IMR-90 (cell line): ENCODE data around the gene RASA1. TPM values are rescaled to one million over a fixed set of nuclear protein-coding genes. Genes with fewer than 3 reads are reported as not detected.

Experiments
- ATAC-seq: fragments of 200-7000 bp; cut with Tn5 transposase; 2 replicates; pipeline ENCODE4 v1.9.1; 2020; ENCODE audit warnings: low read depth, mild to moderate bottlenecking, moderate library complexity
- BruUV-seq: library from RNA; stranded (reverse); fragments of 400-500 nt; replicated peaks from 2 replicates; lab custom pipeline; 2021; lab: Mats Ljungman, UMichigan
- CTCF ChIA-PET: fragments of 300-600 bp; formaldehyde crosslinking; extraction: SDS; loops from one replicate; lab custom pipeline; 2021; ENCODE audit warnings: antibody characterized with exemption; lab: Yijun Ruan, JAX
- POLR2A ChIA-PET: fragments of 300-600 bp; sonication (Branson Sonifier 250); formaldehyde crosslinking; loops from one replicate; lab custom pipeline; 2022; ENCODE audit warnings: antibody characterized with exemption; ENCODE audit not compliant: unreplicated experiment; lab: Charles Lee
- DNase-seq: peaks from one replicate; pipeline ENCODE4 v3.0.0; 2013
- H2AFZ ChIP-seq: replicated peaks from 2 replicates; pipeline ENCODE3; 2013; ENCODE audit warnings: low read length, mild to moderate bottlenecking; ENCODE audit not compliant: poor library complexity
- H2AK5ac ChIP-seq: 2 replicates; pipeline ENCODE4 v1.6.1; 2013; ENCODE audit warnings: low read depth, low read length, inconsistent platforms
- H2AK9ac ChIP-seq: replicated peaks from 2 replicates; pipeline ENCODE3; 2013; ENCODE audit warnings: mild to moderate bottlenecking, low read depth, low read length, moderate library complexity; ENCODE audit not compliant: poor library complexity
- H2BK120ac ChIP-seq: 2 replicates; pipeline ENCODE4 v1.6.1; 2013; ENCODE audit warnings: low read depth, low read length, inconsistent platforms
- H2BK15ac ChIP-seq: 3 replicates; pipeline ENCODE4 v1.6.1; 2013; ENCODE audit warnings: low read depth, low read length, inconsistent platforms
- H2BK20ac ChIP-seq: 2 replicates; pipeline ENCODE4 v1.6.1; 2013; ENCODE audit warnings: low read depth, mild to moderate bottlenecking, inconsistent platforms, low read length, moderate library complexity
- H2BK5ac ChIP-seq: 2 replicates; pipeline ENCODE4 v1.6.1; 2013; ENCODE audit warnings: mild to moderate bottlenecking, low read depth, low read length, inconsistent platforms; ENCODE audit not compliant: poor library complexity, severe bottlenecking
- H3K14ac ChIP-seq: replicated peaks from 2 replicates; pipeline ENCODE4 v1.6.1; 2013; ENCODE audit warnings: low read depth, low read length, inconsistent platforms
- H3K18ac ChIP-seq: 2 replicates; pipeline ENCODE4 v1.6.1; 2013; ENCODE audit warnings: low read depth, low read length, control low read depth
- H3K23ac ChIP-seq: 2 replicates; pipeline ENCODE4 v1.6.1; 2013; ENCODE audit warnings: low read depth, low read length, inconsistent platforms
- H3K27ac ChIP-seq: 2 replicates; pipeline ENCODE4 v1.5.1; 2013; ENCODE audit warnings: mild to moderate bottlenecking, control low read depth, low read length; ENCODE audit not compliant: insufficient read depth
- H3K27me3 ChIP-seq: 2 replicates; pipeline ENCODE4 v1.6.1; 2013; ENCODE audit warnings: low read length; ENCODE audit not compliant: control insufficient read depth, insufficient read depth
- H3K36me3 ChIP-seq: 2 replicates; pipeline ENCODE4 v1.6.1; 2013; ENCODE audit warnings: low read length, mixed read lengths; ENCODE audit not compliant: control insufficient read depth, insufficient read depth
- H3K4ac ChIP-seq: 2 replicates; pipeline ENCODE4 v1.6.1; 2013; ENCODE audit warnings: low read depth, low read length, inconsistent platforms
- H3K4me1 ChIP-seq: 2 replicates; pipeline ENCODE4 v1.6.1; 2013; ENCODE audit warnings: low read length, mixed read lengths; ENCODE audit not compliant: control insufficient read depth, insufficient read depth
- H3K4me2 ChIP-seq: 2 replicates; pipeline ENCODE4 v1.6.1; 2013; ENCODE audit warnings: low read depth, mild to moderate bottlenecking, control low read depth, low read length, moderate library complexity
- H3K4me3 ChIP-seq: 2 replicates; pipeline ENCODE4 v1.5.1; 2013; ENCODE audit warnings: low read depth, mild to moderate bottlenecking, control low read depth, low read length, moderate library complexity; ENCODE audit not compliant: insufficient read depth
- H3K56ac ChIP-seq: 2 replicates; pipeline ENCODE4 v1.6.1; 2013; ENCODE audit warnings: low read length, inconsistent platforms; ENCODE audit not compliant: insufficient read depth; ENCODE audit errors: extremely low read depth
- H3K79me1 ChIP-seq, 2 experiments: 2 replicates each; pipeline ENCODE4 v1.6.1; 2013; ENCODE audit warnings: low read length in 2 of 2, inconsistent platforms in 1 of 2, low read depth in 1 of 2
- H3K9ac ChIP-seq: 2 replicates; pipeline ENCODE4 v1.6.1; 2013; ENCODE audit warnings: low read depth, low read length, control low read depth
- H3K9me1 ChIP-seq: 2 replicates; pipeline ENCODE4 v1.6.1; 2013; ENCODE audit warnings: low read length, inconsistent platforms; ENCODE audit not compliant: insufficient read depth
- H3K9me3 ChIP-seq: 2 replicates; pipeline ENCODE4 v1.6.1; 2013; ENCODE audit warnings: low read length; ENCODE audit not compliant: control insufficient read depth, insufficient read depth
- H4K20me1 ChIP-seq: 2 replicates; pipeline ENCODE4 v1.6.1; 2013; ENCODE audit warnings: low read length, inconsistent platforms; ENCODE audit not compliant: insufficient read depth
- H4K5ac ChIP-seq: 2 replicates; pipeline ENCODE4 v1.6.1; 2013; ENCODE audit warnings: mild to moderate bottlenecking, low read depth, low read length, control low read depth
- H4K8ac ChIP-seq, 2 experiments: 2 replicates each; pipeline ENCODE4 v1.6.1; 2013; ENCODE audit warnings: low read depth in 2 of 2, low read length in 2 of 2, control low read depth in 1 of 2, inconsistent platforms in 1 of 2
- H4K91ac ChIP-seq: 2 replicates; pipeline ENCODE4 v1.6.1; 2013; ENCODE audit warnings: low read depth, low read length, inconsistent platforms; ENCODE audit not compliant: insufficient read depth
- CEBPB ChIP-seq: IDR thresholded peaks from 2 replicates; pipeline ENCODE4 v1.6.1; 2012; ENCODE audit warnings: low read depth, low read length, improper control_type of control experiment
- MAFK ChIP-seq: IDR thresholded peaks from 2 replicates; pipeline ENCODE4 v1.6.1; 2012; ENCODE audit warnings: low read depth, low read length, improper control_type of control experiment
- NFE2L2 ChIP-seq: fragments of 150-350 bp; IDR thresholded peaks from 2 replicates; pipeline ENCODE4 v1.6.1; 2016; ENCODE audit warnings: low read depth, mild to moderate bottlenecking, low read length
- POLR2A ChIP-seq: IDR thresholded peaks from 2 replicates; pipeline ENCODE4 v1.6.1; 2012; ENCODE audit warnings: mild to moderate bottlenecking, low read depth, low read length
- SMC3 ChIP-seq: fragments of 150-350 bp; IDR thresholded peaks from 2 replicates; pipeline ENCODE4 v1.6.1; 2016; ENCODE audit warnings: low read depth, mild to moderate bottlenecking, antibody characterized with exemption, low read length, moderate library complexity
- USF2 ChIP-seq: fragments of 150-350 bp; IDR thresholded peaks from 2 replicates; pipeline ENCODE4 v1.6.1; 2017; ENCODE audit warnings: mild to moderate bottlenecking, antibody characterized with exemption, low read length, low read depth
- WGBS, 2 experiments: methylation state at CpG; one replicate each; pipeline versions ENCODE4 v1.1.5 to v1.1.7; 2013; ENCODE audit warnings: missing lambda C conversion rate in 2 of 2; ENCODE audit not compliant: insufficient read length in 1 of 2; ENCODE audit errors: extremely low coverage in 2 of 2; 5-methylcytosine and 5-hydroxymethylcytosine counted together
- dilution Hi-C: fragments of 300-500 bp; cut with HindIII; formaldehyde crosslinking; loops from one replicate; pipeline ENCODE4 v1.14.3; 2018; ENCODE audit warnings: low sequenced_read_pairs; ENCODE audit not compliant: unreplicated experiment
- in situ Hi-C: fragments of 300-500 bp; cut with MboI; formaldehyde crosslinking; loops from 3 replicates; pipeline ENCODE4 v1.14.3; 2019; ENCODE audit warnings: low sequenced_read_pairs, inconsistent platforms, mixed read lengths
- intact Hi-C: fragments of 100-400 bp; cut with micrococcal nuclease; formaldehyde crosslinking; loops from 2 replicates; pipeline ENCODE4 v1.10.0; 2022
- polyA plus RNA-seq, 3 experiments: library from polyadenylated mRNA; depleted of rRNA; stranded (reverse); fragments of >200 nt; gene quantifications; 2 replicates each; pipeline ENCODE4 v1.2.3, GENCODE V29; 2012; ENCODE audit warnings: low replicate concordance in 1 of 3
- total RNA-seq: library from RNA; depleted of rRNA; stranded (reverse); fragments of >200 nt; gene quantifications from 2 replicates; pipeline ENCODE4 v1.2.3, GENCODE V29; 2012
- TF ChIP-seq, protein P1 (sequence below): fragments of 150-350 bp; IDR thresholded peaks from 2 replicates; pipeline ENCODE4 v1.6.1; 2016; ENCODE audit warnings: low read depth, mild to moderate bottlenecking, low read length, moderate library complexity, borderline replicate concordance

Gene RASA1
- total and polyA plus RNA-seq, 2 of the 4 experiments (the other 2 are of a cell fraction) = 37.6 to 45.7 TPM

DNA sequence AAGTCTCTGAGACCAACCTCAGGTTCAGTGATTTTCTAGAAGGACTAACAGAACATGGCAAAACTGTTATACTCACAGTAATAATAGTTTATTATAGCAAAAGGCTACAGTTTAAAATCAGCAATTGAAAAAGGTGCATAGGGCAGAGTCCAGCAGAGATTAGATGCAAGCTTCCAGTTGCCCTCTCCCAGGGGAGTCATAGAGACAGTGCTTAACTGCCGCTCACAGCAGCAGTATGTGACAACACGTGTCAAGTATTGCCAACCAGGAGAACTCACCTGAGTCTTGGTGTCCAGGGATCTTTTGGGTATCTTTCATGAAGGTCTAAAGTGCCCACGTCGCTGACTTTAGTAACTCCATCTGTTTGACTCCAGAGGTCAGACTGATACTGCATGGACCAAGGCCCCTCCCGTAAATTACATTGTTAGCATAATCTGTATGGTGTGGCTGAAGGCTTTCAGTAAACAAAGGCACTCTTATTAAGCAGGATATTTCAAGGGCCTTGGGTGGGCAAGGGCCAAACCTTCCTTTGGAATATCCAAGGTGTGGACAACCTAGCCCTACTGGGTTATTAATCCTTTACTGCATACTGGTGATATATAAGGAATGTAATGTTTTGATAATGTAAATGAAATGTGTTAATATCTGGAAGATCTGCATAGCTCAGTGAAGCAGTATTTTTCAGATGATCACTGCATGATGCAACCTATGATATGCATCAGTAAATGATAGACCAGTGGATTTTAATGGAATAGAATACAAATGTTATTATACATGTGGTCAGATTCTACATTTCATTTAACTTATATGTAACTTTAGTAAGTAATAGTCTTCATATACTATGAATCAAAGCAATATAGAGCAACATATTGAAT lies 44.0 kb downstream of the RASA1 start:
- no peak overlapping the region for H2AK5ac ChIP-seq
- peak overlapping the region; percentile 9; the same call in 1 of the 2 replicates for H3K27ac ChIP-seq
- 100% methylated on average over 1 of the region's 5 CpGs; no CpG with 5 or more reads in 1 of the 2 experiments for WGBS, 2 experiments
- no peak overlapping the region for H2BK120ac ChIP-seq
- BruUV-seq = no TSS peak
- DNase-seq = peak; percentile 11
- peak; percentile 31 for ATAC-seq
- peaks cover 19 to 54% of the 10 kb centered on the region in 2 experiments for H3K79me1 ChIP-seq
- no peak overlapping the region for H4K91ac ChIP-seq
- H2BK20ac ChIP-seq = no peak overlapping the region
- peaks cover 7% of the 10 kb centered on the region for H3K9me1 ChIP-seq
- H3K4me2 ChIP-seq = no peak overlapping the region
- no peaks in the 10 kb centered on the region for H3K9me3 ChIP-seq
- in situ Hi-C loops (no loop called here), intact Hi-C loops (no loop called here), dilution Hi-C loops (no loop called here)
- no peak overlapping the region for H3K9ac ChIP-seq
- no peaks in the 10 kb centered on the region for H3K36me3 ChIP-seq
- TF ChIP-seq CEBPB = peak; percentile 67
- TF ChIP-seq USF2 = no peak
- no peak for TF ChIP-seq MAFK
- no peak for TF ChIP-seq NFE2L2
- TF ChIP-seq, protein P1, sequence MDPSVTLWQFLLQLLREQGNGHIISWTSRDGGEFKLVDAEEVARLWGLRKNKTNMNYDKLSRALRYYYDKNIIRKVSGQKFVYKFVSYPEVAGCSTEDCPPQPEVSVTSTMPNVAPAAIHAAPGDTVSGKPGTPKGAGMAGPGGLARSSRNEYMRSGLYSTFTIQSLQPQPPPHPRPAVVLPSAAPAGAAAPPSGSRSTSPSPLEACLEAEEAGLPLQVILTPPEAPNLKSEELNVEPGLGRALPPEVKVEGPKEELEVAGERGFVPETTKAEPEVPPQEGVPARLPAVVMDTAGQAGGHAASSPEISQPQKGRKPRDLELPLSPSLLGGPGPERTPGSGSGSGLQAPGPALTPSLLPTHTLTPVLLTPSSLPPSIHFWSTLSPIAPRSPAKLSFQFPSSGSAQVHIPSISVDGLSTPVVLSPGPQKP = no peak
- no peak for TF ChIP-seq SMC3
- no peak for TF ChIP-seq POLR2A
- H4K20me1 ChIP-seq = peaks cover 25% of the 10 kb centered on the region
- H2BK15ac ChIP-seq = no peak overlapping the region; the same call in 2 of the 3 replicates
- POLR2A ChIA-PET = no interaction called here
- H3K14ac ChIP-seq = no peak overlapping the region
- H3K4me3 ChIP-seq = no peak overlapping the region
- CTCF ChIA-PET = no interaction called here
- no peak overlapping the region for H2AFZ ChIP-seq
- H4K8ac ChIP-seq = no peak overlapping the region
- H3K18ac ChIP-seq = no peak overlapping the region
- H3K4ac ChIP-seq = no peak overlapping the region; the same call in 1 of the 2 replicates
- peaks cover 3% of the 10 kb centered on the region for H3K4me1 ChIP-seq
- no peak overlapping the region for H2BK5ac ChIP-seq
- no peak overlapping the region for H4K5ac ChIP-seq
- H3K27me3 ChIP-seq = no peaks in the 10 kb centered on the region
- no peak overlapping the region for H3K56ac ChIP-seq
- no peak overlapping the region for H2AK9ac ChIP-seq
- H3K23ac ChIP-seq = peak overlapping the region; percentile 4; the same call in 1 of the 2 replicates
